ENCODE data around the gene CRY1.
"Not testable (repeated sequence)": the region's sequence is repeated elsewhere in the genome, so short reads cannot be mapped to it uniquely, and the experiment has no call there.

CRY1 gene

DNA sequence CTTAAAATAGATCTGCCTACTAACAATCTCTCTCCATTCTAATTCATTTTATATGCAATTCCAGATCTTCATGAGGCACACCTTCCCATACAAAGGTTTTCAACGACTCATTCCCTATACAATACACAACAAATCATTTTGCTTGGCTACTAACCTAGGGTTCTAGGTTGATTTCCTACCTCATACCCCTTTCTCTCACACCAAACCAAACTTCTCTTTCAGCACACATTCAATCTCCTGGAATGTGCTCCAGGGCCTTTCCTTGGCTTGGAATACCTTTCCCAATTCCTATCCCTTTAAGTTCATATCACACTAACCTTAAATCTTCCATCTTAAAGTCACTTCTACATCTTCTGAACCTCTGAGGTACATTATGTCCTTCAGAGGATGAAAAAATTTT is 67.7 kb downstream of the CRY1 start:
- no peak overlapping the region for H3K4me3 ChIP-seq (ENCODE audit: low read length)
- TF ChIP-seq ZNF274 (IDR thresholded peaks at IDR 0.05; ENCODE audit: low read depth, low read length): no peak

GRCh38 chr12:107019546-107019945 is 73.8 kb downstream of the CRY1 start:
- H3K4me3 ChIP-seq (ENCODE audit: low read length): no peak overlapping the region
- TF ChIP-seq ZNF274 (IDR thresholded peaks at IDR 0.05; ENCODE audit: low read depth, low read length): no peak

DNA sequence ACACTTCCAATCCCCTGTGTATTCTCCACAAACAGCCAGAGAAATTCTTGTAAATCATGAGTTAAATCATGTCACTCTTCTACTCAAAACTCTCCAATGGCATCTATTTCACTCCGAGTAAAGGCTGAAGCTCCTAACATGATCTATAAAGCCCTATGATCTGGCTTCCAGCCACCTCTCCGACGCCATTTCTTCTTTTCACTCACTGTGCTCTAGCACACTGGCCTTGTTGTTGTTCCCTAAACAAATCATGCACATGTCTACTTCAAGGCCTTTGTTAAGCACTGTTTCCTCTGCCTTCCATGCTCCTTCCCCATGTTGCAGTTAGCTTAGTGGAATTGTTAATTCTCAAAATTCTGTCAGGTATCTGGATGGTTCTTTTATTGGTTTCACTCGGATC is 76.3 kb downstream of the CRY1 start:
- TF ChIP-seq ZNF274 (IDR thresholded peaks at IDR 0.05; ENCODE audit: low read depth, low read length): no peak
- no peak overlapping the region for H3K4me3 ChIP-seq (ENCODE audit: low read length)

- no peak for TF ChIP-seq ZNF274 (IDR thresholded peaks at IDR 0.05; ENCODE audit: low read depth, low read length)
- no peak overlapping the region for H3K4me3 ChIP-seq (ENCODE audit: low read length)
Measured at GRCh38 chr12:107014055-107014454, 79.3 kb downstream of the CRY1 start.

- no peak overlapping the region for H3K4me3 ChIP-seq (ENCODE audit: low read length)
- TF ChIP-seq ZNF274 (IDR thresholded peaks at IDR 0.05; ENCODE audit: low read depth, low read length): no peak
Measured at GRCh38 chr12:107012736-107013425, 80.5 kb downstream of the CRY1 start.

GRCh38 chr12:107011519-107011918 is 81.8 kb downstream of the CRY1 start:
- TF ChIP-seq ZNF274 (IDR thresholded peaks at IDR 0.05; ENCODE audit: low read depth, low read length): no peak
- no peak overlapping the region for H3K4me3 ChIP-seq (ENCODE audit: low read length)

- no peak for TF ChIP-seq ZNF274 (IDR thresholded peaks at IDR 0.05; ENCODE audit: low read depth, low read length)
Measured at GRCh38 chr12:107007411-107007810, 85.9 kb downstream of the CRY1 start.

DNA sequence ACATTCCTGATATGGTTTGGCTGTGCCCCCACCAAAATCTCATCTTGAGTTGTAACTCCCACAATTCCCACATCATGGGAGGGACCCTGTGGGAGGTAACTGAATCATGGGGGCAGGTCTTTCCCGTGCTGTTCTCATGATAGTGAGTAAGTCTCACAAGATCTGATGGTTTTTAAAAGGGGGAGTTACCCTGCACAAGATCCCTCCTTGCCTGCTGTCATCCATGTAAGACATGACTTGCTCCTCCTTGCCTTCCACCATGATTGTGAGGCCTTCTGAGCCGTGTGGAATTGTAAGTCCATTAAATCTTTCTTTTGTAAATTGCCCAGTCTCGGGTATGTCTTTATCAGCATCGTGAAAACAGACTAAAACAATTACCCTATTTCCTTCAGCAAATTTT is 90.7 kb downstream of the CRY1 start:
- not testable (repeated sequence) for H3K4me3 ChIP-seq (ENCODE audit: low read length)

More at GRCh38 chr12:107007411-107007810, 85.9 kb downstream of the CRY1 start:
- no peak overlapping the region for H3K4me3 ChIP-seq (ENCODE audit: low read length)

DNA sequence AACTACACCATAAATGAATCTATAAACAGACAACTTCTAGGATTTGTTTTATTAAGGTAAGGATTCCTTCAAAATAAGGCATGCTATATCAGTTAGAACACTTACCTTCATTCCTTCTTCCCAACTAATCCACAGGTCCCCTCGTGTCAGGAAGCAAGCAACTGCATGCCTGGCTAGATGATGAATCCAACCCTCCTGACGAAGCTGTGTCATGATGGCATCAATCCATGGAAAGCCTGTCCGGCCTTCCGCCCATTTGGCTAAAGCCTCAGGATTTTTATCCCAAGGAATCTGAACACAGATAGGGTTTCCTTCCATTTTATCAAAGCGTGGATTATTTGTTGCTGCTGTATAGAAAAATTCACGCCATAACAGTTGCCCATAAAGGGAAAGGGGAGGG is 93.9 kb downstream of the CRY1 start:
- H3K4me3 ChIP-seq (ENCODE audit: low read length): no peak overlapping the region
- no peak for TF ChIP-seq ZNF274 (IDR thresholded peaks at IDR 0.05; ENCODE audit: low read depth, low read length)

GRCh38 chr12:106997916-106998315 is 95.4 kb downstream of the CRY1 start:
- TF ChIP-seq ZNF274 (IDR thresholded peaks at IDR 0.05; ENCODE audit: low read depth, low read length): no peak
- no peak overlapping the region for H3K4me3 ChIP-seq (ENCODE audit: low read length)

- not testable (repeated sequence) for H3K4me3 ChIP-seq (ENCODE audit: low read length)
Measured at GRCh38 chr12:106996102-106996501, 97.2 kb downstream of the CRY1 start.

GRCh38 chr12:106994579-106995220 is 98.6 kb downstream of the CRY1 start:
- H3K4me3 ChIP-seq (ENCODE audit: low read length): no peak overlapping the region
- TF ChIP-seq ZNF274 (IDR thresholded peaks at IDR 0.05; ENCODE audit: low read depth, low read length): no peak

GRCh38 chr12:106987846-106988245 is 105.5 kb downstream of the CRY1 start:
- H3K4me3 ChIP-seq (ENCODE audit: low read length): no peak overlapping the region
- no peak for TF ChIP-seq ZNF274 (IDR thresholded peaks at IDR 0.05; ENCODE audit: low read depth, low read length)

DNA sequence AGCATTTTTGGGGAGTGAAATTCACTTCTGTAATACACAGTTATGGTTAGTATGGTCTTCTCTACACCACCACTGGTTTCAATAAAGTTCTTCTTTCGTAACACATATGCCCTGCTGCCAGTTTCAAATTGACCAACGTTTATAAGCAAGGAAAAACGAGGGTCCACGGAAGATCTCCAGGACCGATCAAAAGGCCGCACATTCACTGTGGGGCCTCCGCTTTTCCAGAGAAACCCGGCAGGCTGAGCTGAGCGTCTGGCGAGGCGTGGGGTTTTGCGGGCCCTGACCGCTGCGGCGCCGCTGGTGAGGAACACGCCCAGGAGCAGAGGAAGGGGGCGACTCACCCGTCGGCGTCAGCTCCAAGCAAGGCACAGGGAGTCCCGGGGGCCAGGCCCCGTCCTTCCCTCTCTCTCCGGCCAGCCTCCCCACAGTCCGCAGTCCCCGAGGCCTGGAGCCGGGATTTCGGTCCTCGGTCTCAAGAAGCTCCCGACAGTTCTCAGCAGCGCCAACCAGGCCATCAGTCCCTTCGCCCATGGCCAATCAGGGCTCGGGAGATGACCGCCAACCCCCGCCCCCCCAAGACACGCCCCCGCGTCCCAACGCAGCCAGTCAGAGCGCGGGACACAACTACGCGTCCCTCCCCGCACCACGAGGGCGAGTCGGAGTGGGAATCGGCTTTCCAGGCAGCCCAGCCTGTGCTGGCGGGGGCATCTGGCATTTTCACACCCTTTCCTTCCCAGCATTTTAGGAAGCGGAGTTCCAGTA is 106.5 kb downstream of the CRY1 start, which contains the start of gene MTERF2:
Gene MTERF2, minus strand, starts transcription at position 522 of the 765 bp plus-strand sequence. CDS start 8,432 bp downstream, outside the sequence.
- no peak for TF ChIP-seq ZNF274 (IDR thresholded peaks at IDR 0.05; ENCODE audit: low read depth, low read length)
- peak within 1 kb of the TSS; percentile 83 for H3K4me3 ChIP-seq (ENCODE audit: low read length)

GRCh38 chr12:106986135-106986534 is 107.2 kb downstream of the CRY1 start:
- TF ChIP-seq ZNF274 (IDR thresholded peaks at IDR 0.05; ENCODE audit: low read depth, low read length): no peak
- H3K4me3 ChIP-seq (ENCODE audit: low read length): peak overlapping the region; percentile 83

Measured in GM08714 (cell line).